Measurements from ENCODE around the gene ERG28.

- no peak for TF ChIP-seq CTCF (conservative IDR thresholded peaks at IDR 0.05)
- no peak for TF ChIP-seq ZFX (IDR thresholded peaks at IDR 0.05)
Observed at GRCh38 chr14:75690010-75690409, 29.3 kb upstream of the ERG28 start.

All from C4-2B (cell line).